WTC11 (cell line): ENCODE results near the gene NNAT. TPM values are rescaled to one million over a fixed set of nuclear protein-coding genes. Genes with fewer than 3 reads are reported as not detected.

Source experiments
- ATAC-seq: fragments of 200-7000 bp; cut with Tn5 transposase; 2 replicates; pipeline ENCODE4 v1.10.0; 2021; ENCODE audit warnings: mild to moderate bottlenecking, moderate library complexity
- CTCF ChIA-PET: fragments of 300-600 bp; sonication (Branson Sonifier 250); formaldehyde crosslinking; loops from one replicate; lab custom pipeline; 2021; ENCODE audit warnings: antibody characterized with exemption; lab: Charles Lee
- POLR2A ChIA-PET: fragments of 350-600 bp; sonication (Branson Sonifier 250); formaldehyde crosslinking; loops from one replicate; lab custom pipeline; 2021; ENCODE audit warnings: antibody characterized with exemption; lab: Charles Lee
- DNase-seq: peaks from one replicate; pipeline ENCODE4 v3.0.0; 2021; ENCODE audit warnings: low spot score
- H3K27ac Mint-ChIP-seq: 2 replicates; pipeline ENCODE4 v1.8.0; 2021; ENCODE audit warnings: mixed read lengths
- H3K27me3 Mint-ChIP-seq: 2 replicates; pipeline ENCODE4 v1.8.0; 2021; ENCODE audit warnings: low read depth, mild to moderate bottlenecking, moderate library complexity, mixed read lengths
- H3K36me3 Mint-ChIP-seq: 2 replicates; pipeline ENCODE4 v1.8.0; 2021; ENCODE audit warnings: mixed read lengths
- H3K4me1 Mint-ChIP-seq: 2 replicates; pipeline ENCODE4 v1.8.0; 2022; ENCODE audit warnings: mixed read lengths
- H3K4me3 Mint-ChIP-seq: 2 replicates; pipeline ENCODE4 v1.8.0; 2021; ENCODE audit warnings: mild to moderate bottlenecking, moderate library complexity, mixed read lengths
- H3K9me3 Mint-ChIP-seq: 2 replicates; pipeline ENCODE4 v1.8.0; 2021; ENCODE audit warnings: mixed read lengths
- CDX4 ChIP-seq: fragments of 250-450 bp; sonication (Bioruptor Pico); IDR thresholded peaks from 2 replicates; pipeline ENCODE4 v1.9.0; 2021; ENCODE audit warnings: moderate library complexity, mild to moderate bottlenecking, inconsistent platforms, borderline replicate concordance
- CTCF ChIP-seq: fragments of 200-600 bp; IDR thresholded peaks from 2 replicates; pipeline ENCODE4 v1.8.0; 2022; ENCODE audit warnings: antibody characterized with exemption
- EMX1 ChIP-seq: fragments of 250-450 bp; sonication (Bioruptor Pico); IDR thresholded peaks from 2 replicates; pipeline ENCODE4 v1.8.0; 2021; ENCODE audit warnings: mild to moderate bottlenecking
- GRHL2 ChIP-seq: fragments of 250-450 bp; sonication (Bioruptor Pico); IDR thresholded peaks from 2 replicates; pipeline ENCODE4 v1.8.0; 2022; ENCODE audit warnings: mild to moderate bottlenecking, moderate library complexity; ENCODE audit not compliant: insufficient replicate concordance, severe bottlenecking
- HMGA2 ChIP-seq: fragments of 250-450 bp; sonication (Bioruptor Pico); IDR thresholded peaks from 2 replicates; pipeline ENCODE4 v1.4.0; 2021; ENCODE audit warnings: mild to moderate bottlenecking, moderate library complexity
- IRF2 ChIP-seq: sonication (generic); formaldehyde crosslinking; IDR thresholded peaks from 2 replicates; pipeline ENCODE4 v1.8.0; 2022; ENCODE audit warnings: low read depth, missing genetic modification reagents, borderline replicate concordance
- MXD4 ChIP-seq: fragments of 250-450 bp; sonication (Bioruptor Pico); IDR thresholded peaks from 2 replicates; pipeline ENCODE4 v1.8.0; 2021; ENCODE audit warnings: mild to moderate bottlenecking, moderate library complexity, borderline replicate concordance
- NFE2L1 ChIP-seq: sonication (generic); formaldehyde crosslinking; IDR thresholded peaks from 2 replicates; pipeline ENCODE4 v1.8.1; 2023; ENCODE audit warnings: missing genetic modification reagents
- NR2C2 ChIP-seq: sonication (generic); formaldehyde crosslinking; IDR thresholded peaks from 2 replicates; pipeline ENCODE4 v1.8.0; 2022; ENCODE audit warnings: mild to moderate bottlenecking, missing genetic modification reagents
- PREB ChIP-seq: sonication (generic); formaldehyde crosslinking; IDR thresholded peaks from 2 replicates; pipeline ENCODE4 v1.8.1; 2022; ENCODE audit warnings: mild to moderate bottlenecking, missing genetic modification reagents, moderate library complexity, borderline replicate concordance
- SOX15 ChIP-seq: fragments of 250-450 bp; sonication (Bioruptor Pico); IDR thresholded peaks from 2 replicates; pipeline ENCODE4 v1.9.0; 2021; ENCODE audit warnings: mild to moderate bottlenecking
- ZBTB43 ChIP-seq: sonication (generic); formaldehyde crosslinking; IDR thresholded peaks from 2 replicates; pipeline ENCODE4 v1.8.1; 2023; ENCODE audit warnings: mild to moderate bottlenecking, missing genetic modification reagents
- ZNF121 ChIP-seq: sonication (generic); formaldehyde crosslinking; IDR thresholded peaks from 2 replicates; pipeline ENCODE4 v1.8.0; 2023; ENCODE audit warnings: missing genetic modification reagents
- ZNF263 ChIP-seq: sonication (generic); formaldehyde crosslinking; IDR thresholded peaks from 2 replicates; pipeline ENCODE4 v1.8.1; 2022; ENCODE audit warnings: low read depth, mild to moderate bottlenecking, moderate library complexity, missing genetic modification reagents
- ZSCAN18 ChIP-seq: fragments of 250-450 bp; sonication (Bioruptor Pico); IDR thresholded peaks from 2 replicates; pipeline ENCODE4 v2.1.2; 2022; ENCODE audit warnings: mild to moderate bottlenecking, moderate library complexity
- total RNA-seq: library from RNA; stranded (reverse); gene quantifications from 3 replicates; pipeline ENCODE4 v1.2.3, GENCODE V29; 2021
- TF ChIP-seq, protein P1 (sequence below): sonication (generic); formaldehyde crosslinking; IDR thresholded peaks from 2 replicates; pipeline ENCODE4 v1.8.1; 2023; ENCODE audit warnings: mild to moderate bottlenecking, missing genetic modification reagents, moderate library complexity
- TF ChIP-seq, protein P2 (sequence below): fragments of 250-450 bp; sonication (Bioruptor Pico); IDR thresholded peaks from 2 replicates; pipeline ENCODE4 v1.8.0; 2021; ENCODE audit warnings: mild to moderate bottlenecking
- TF ChIP-seq, protein P3 (sequence below): sonication (generic); formaldehyde crosslinking; IDR thresholded peaks from 2 replicates; pipeline ENCODE4 v1.8.1; 2022; ENCODE audit warnings: low read depth, mild to moderate bottlenecking, moderate library complexity, missing genetic modification reagents, borderline replicate concordance
- TF ChIP-seq, protein P4 (sequence below): sonication (generic); formaldehyde crosslinking; IDR thresholded peaks from 2 replicates; pipeline ENCODE4 v1.8.0; 2022; ENCODE audit warnings: mild to moderate bottlenecking, missing genetic modification reagents

NNAT gene
- total RNA-seq, 1 experiment from 2014 or later: 90.0 TPM

DNA sequence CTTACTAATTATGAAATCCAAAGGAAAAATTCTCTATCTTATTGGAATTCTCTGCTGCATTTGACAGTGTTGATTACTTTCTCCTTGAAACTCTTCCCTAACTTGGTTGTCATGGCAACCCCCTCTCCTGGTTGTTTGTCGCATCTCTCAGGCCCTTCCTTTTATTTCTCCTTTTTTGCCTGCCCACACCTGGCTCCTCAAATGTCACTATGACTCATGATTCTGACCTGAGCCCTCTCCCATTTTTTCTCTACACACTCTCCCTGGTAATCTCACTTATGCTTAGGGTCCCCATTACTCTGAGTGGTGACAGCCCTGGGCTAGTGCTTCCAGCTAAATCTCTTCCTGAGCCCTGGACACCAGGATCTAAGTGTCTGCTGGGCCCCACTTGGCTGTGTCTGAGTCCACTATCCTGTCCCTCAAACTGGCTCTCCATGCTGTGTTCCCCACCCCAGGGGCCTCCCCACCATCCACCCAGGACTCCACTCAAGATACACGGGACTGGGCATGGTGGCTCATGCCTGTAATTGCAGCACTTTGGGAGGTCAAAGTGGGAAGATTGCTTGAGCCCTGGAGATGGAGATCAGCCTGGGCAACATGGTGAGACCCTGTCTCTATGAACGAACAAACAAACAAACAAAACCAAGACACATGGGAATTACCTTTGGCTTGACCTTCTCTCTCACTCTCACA lies 16.5 kb upstream of the NNAT start:
- CTCF ChIA-PET: interaction anchor here (1.6 kb wide), 1 partner anchor 60 kb away, joined by 3 read pairs; no protein-coding TSS in a partner anchor
- DNase-seq (no peak), ATAC-seq (peak; percentile 11; the same call in 1 of the 2 replicates)
- TF ChIP-seq, protein P1, sequence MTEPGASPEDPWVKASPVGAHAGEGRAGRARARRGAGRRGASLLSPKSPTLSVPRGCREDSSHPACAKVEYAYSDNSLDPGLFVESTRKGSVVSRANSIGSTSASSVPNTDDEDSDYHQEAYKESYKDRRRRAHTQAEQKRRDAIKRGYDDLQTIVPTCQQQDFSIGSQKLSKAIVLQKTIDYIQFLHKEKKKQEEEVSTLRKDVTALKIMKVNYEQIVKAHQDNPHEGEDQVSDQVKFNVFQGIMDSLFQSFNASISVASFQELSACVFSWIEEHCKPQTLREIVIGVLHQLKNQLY (CRISPR knock-in tag): no peak
- TF ChIP-seq GRHL2 (CRISPR knock-in tag): no peak
- TF ChIP-seq, protein P2, sequence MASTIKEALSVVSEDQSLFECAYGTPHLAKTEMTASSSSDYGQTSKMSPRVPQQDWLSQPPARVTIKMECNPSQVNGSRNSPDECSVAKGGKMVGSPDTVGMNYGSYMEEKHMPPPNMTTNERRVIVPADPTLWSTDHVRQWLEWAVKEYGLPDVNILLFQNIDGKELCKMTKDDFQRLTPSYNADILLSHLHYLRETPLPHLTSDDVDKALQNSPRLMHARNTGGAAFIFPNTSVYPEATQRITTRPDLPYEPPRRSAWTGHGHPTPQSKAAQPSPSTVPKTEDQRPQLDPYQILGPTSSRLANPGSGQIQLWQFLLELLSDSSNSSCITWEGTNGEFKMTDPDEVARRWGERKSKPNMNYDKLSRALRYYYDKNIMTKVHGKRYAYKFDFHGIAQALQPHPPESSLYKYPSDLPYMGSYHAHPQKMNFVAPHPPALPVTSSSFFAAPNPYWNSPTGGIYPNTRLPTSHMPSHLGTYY: no peak
- TF ChIP-seq ZNF121 (CRISPR knock-in tag): 0 out of 2 replicates have a peak, but pooled peaks have one; percentile 22
- Mint-ChIP-seq H3K27ac (no peak overlapping the region), H3K4me1 (0 out of 2 replicates have a peak, but pooled peaks cover 2% of the 10 kb centered on the region), H3K36me3 (no peaks in the 10 kb centered on the region), H3K4me3 (no peak overlapping the region), H3K27me3 (no peaks in the 10 kb centered on the region), H3K9me3 (no peaks in the 10 kb centered on the region)
- POLR2A ChIA-PET: no interaction called here

DNA sequence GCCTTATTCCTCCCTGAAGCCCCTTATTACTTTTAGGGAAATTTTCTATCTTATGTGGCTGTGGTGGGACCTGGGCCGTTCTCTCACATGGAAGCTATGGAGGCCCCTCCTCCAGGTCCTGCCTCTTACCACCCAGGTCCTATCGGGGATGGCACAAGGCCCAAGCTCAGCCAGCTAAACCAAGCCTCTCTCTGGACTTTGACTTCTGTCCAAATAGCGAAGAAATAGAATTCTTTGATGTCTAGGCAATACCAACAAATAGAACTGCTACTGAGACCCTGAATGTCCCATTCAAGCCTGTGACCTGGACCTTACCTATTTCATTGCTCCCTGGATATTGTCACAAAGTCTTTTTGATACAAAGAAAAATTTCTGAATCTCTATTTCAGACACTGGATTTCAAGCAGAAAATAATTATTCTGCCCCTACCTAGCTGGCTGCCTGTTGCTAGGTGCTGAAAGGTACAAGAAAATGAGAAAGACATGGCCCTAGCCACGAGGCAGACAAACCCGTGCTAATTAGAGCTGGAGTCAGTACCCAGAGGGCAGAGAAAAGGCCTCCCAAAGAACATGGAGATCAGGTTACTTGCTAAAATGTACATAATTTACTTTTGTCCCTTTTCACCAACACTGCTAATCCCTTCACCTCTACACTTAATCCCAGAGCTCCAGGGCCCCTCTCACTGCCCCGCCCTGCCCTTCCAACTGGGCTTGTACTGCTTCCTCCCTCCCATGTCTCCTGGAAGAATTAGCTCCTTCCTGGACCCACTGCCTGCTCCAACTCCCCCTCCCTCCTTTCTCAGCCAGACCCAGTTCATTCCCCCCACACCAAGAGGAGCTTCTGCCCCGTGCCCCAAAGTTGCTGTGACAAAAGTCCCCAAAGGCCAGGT lies 15.5 kb upstream of the NNAT start:
- no peaks in the 10 kb centered on the region for H3K27me3 Mint-ChIP-seq
- DNase-seq: no peak
- CTCF ChIA-PET: interaction anchor here (0.8 to 1.7 kb wide), 6 partner anchors 22 to 314 kb away, joined by 3 to 11 read pairs (median 3); partner anchors contain the start of gene BLCAP
- TF ChIP-seq NR2C2: no peak
- no peak for TF ChIP-seq SOX15 (CRISPR knock-in tag)
- no peak for TF ChIP-seq HMGA2 (CRISPR knock-in tag)
- TF ChIP-seq CDX4 (CRISPR knock-in tag): no peak
- no peak for TF ChIP-seq EMX1 (CRISPR knock-in tag)
- TF ChIP-seq NFE2L1 (CRISPR knock-in tag): no peak
- TF ChIP-seq, protein P3, sequence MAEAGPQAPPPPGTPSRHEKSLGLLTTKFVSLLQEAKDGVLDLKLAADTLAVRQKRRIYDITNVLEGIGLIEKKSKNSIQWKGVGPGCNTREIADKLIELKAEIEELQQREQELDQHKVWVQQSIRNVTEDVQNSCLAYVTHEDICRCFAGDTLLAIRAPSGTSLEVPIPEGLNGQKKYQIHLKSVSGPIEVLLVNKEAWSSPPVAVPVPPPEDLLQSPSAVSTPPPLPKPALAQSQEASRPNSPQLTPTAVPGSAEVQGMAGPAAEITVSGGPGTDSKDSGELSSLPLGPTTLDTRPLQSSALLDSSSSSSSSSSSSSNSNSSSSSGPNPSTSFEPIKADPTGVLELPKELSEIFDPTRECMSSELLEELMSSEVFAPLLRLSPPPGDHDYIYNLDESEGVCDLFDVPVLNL (CRISPR knock-in tag): no peak
- no peak for TF ChIP-seq PREB (CRISPR knock-in tag)
- TF ChIP-seq, protein P4, sequence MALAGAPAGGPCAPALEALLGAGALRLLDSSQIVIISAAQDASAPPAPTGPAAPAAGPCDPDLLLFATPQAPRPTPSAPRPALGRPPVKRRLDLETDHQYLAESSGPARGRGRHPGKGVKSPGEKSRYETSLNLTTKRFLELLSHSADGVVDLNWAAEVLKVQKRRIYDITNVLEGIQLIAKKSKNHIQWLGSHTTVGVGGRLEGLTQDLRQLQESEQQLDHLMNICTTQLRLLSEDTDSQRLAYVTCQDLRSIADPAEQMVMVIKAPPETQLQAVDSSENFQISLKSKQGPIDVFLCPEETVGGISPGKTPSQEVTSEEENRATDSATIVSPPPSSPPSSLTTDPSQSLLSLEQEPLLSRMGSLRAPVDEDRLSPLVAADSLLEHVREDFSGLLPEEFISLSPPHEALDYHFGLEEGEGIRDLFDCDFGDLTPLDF (CRISPR knock-in tag): no peak
- TF ChIP-seq IRF2 (CRISPR knock-in tag): no peak
- no peak for TF ChIP-seq ZNF263 (CRISPR knock-in tag)
- TF ChIP-seq ZBTB43 (CRISPR knock-in tag): no peak
- no peak for TF ChIP-seq CTCF
- no peak for TF ChIP-seq ZSCAN18 (CRISPR knock-in tag)
- no peak for TF ChIP-seq MXD4

More for the DNA sequence above, 15.5 kb upstream of the NNAT start:
- Mint-ChIP-seq H3K4me3 (no peak overlapping the region), H3K4me1 (0 out of 2 replicates have a peak, but pooled peaks cover under 1% of the 10 kb centered on the region), H3K27ac (no peak overlapping the region), H3K36me3 (no peaks in the 10 kb centered on the region), H3K9me3 (no peaks in the 10 kb centered on the region)
- POLR2A ChIA-PET: interaction anchor here (0.8 kb wide), 1 partner anchor 10 kb away, joined by 3 read pairs; no protein-coding TSS in a partner anchor
- ATAC-seq: peak; percentile 56
